Gastroesophageal sphincter (tissue), 4 donors: Measurements from ENCODE around the gene AXIN2. TPM values are rescaled to one million over a fixed set of nuclear protein-coding genes. Genes with fewer than 3 reads are reported as not detected.

Experiments
- ATAC-seq: fragments of 150-250 bp; one replicate; pipeline ENCODE4 v1.9.1; 2016; ENCODE audit warnings: mild to moderate bottlenecking, moderate library complexity
- H3K27ac ChIP-seq, 4 donors: fragments of 200-600 bp; sonication (generic) in 3 of 4; 1 replicate in 3 of 4; 2 replicates in 1 of 4; pipeline ENCODE4 v1.5.1; 2016 to 2019
- H3K27me3 ChIP-seq: fragments of 200-600 bp; sonication (generic); one replicate; pipeline ENCODE4 v1.5.1; 2019
- H3K36me3 ChIP-seq, 2 donors: fragments of 200-600 bp; sonication (generic); one replicate each; pipeline ENCODE4 v1.5.1; 2019; ENCODE audit warnings: control low read depth in 1 of 2
- H3K4me1 ChIP-seq, 3 donors: fragments of 200-600 bp; sonication (generic); 1 replicate in 2 of 3; 2 replicates in 1 of 3; pipeline ENCODE4 v1.5.1; 2016 to 2019; ENCODE audit warnings: control low read depth in 2 of 3
- H3K4me3 ChIP-seq, 2 donors: fragments of 200-600 bp; sonication (generic); one replicate each; pipeline ENCODE4 v1.5.1; 2019; ENCODE audit warnings: mild to moderate bottlenecking in 1 of 2, moderate library complexity in 1 of 2
- H3K9me3 ChIP-seq, 3 donors: fragments of 200-600 bp; sonication (generic); one replicate each; pipeline ENCODE4 v1.5.1; 2017 to 2019; ENCODE audit warnings: control low read depth in 2 of 3
- EP300 ChIP-seq: sonication (generic); formaldehyde crosslinking; IDR thresholded peaks from one replicate; pipeline ENCODE4 v1.6.1; 2017; ENCODE audit warnings: antibody characterized with exemption, mild to moderate bottlenecking
- POLR2A ChIP-seq, 2 donors: fragments of 450-650 bp; IDR thresholded peaks; one replicate each; pipeline ENCODE4 v1.6.1; 2017; ENCODE audit warnings: antibody characterized with exemption in 2 of 2, mild to moderate bottlenecking in 2 of 2, moderate library complexity in 1 of 2
- POLR2AphosphoS5 ChIP-seq: sonication (generic); formaldehyde crosslinking; IDR thresholded peaks from one replicate; pipeline ENCODE4 v1.6.1; 2017; ENCODE audit warnings: antibody characterized with exemption
- WGBS, 2 donors: methylation state at CpG; one replicate each; pipeline ENCODE4 v1.1.5; 2018; ENCODE audit warnings: low coverage in 1 of 2; 5-methylcytosine and 5-hydroxymethylcytosine counted together
- total RNA-seq, 4 donors: library from RNA; depleted of rRNA; stranded (reverse); fragments of >200 nt; gene quantifications; one replicate each; pipeline ENCODE4 v1.1.0, GENCODE V29; 2016
- TF ChIP-seq, protein P1 (sequence below), 4 experiments: fragments of 200-600 bp in 2 of 4; fragments of 450-650 bp in 2 of 4; sonication (generic) in 1 of 4; IDR thresholded peaks; one replicate each; pipeline ENCODE4 v1.5.1; 2017 to 2019; ENCODE audit warnings: antibody characterized with exemption in 4 of 4, mild to moderate bottlenecking in 2 of 4, moderate library complexity in 2 of 4

Gene AXIN2
- total RNA-seq, 4 donors from 2014 or later: 17.2 to 49.6 (median 40.5) TPM

GRCh38 chr17:65568918-65569317 lies 7.5 kb upstream of the AXIN2 start:
- ATAC-seq: no peak
- Histone ChIP-seq H3K4me3 (no peak overlapping the region), H3K27me3 (no peaks in the 10 kb centered on the region), H3K36me3 (no peaks in the 10 kb centered on the region), H3K4me1 (peaks cover 0 to 14% (median 4%) of the 10 kb centered on the region in 3 donors), H3K27ac (no peak overlapping the region), H3K9me3 (no peaks in the 10 kb centered on the region)
- TF ChIP-seq POLR2AphosphoS5 (no peak), EP300 (no peak), POLR2A (IDR thresholded peaks at IDR 0.05) (no peak)
- TF ChIP-seq, protein P1, sequence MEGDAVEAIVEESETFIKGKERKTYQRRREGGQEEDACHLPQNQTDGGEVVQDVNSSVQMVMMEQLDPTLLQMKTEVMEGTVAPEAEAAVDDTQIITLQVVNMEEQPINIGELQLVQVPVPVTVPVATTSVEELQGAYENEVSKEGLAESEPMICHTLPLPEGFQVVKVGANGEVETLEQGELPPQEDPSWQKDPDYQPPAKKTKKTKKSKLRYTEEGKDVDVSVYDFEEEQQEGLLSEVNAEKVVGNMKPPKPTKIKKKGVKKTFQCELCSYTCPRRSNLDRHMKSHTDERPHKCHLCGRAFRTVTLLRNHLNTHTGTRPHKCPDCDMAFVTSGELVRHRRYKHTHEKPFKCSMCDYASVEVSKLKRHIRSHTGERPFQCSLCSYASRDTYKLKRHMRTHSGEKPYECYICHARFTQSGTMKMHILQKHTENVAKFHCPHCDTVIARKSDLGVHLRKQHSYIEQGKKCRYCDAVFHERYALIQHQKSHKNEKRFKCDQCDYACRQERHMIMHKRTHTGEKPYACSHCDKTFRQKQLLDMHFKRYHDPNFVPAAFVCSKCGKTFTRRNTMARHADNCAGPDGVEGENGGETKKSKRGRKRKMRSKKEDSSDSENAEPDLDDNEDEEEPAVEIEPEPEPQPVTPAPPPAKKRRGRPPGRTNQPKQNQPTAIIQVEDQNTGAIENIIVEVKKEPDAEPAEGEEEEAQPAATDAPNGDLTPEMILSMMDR (IDR thresholded peaks at IDR 0.05): no peak
- 91 to 100% methylated on average over 1 to 6 of the region's 8 CpGs for whole genome bisulfite sequencing, 2 donors

- WGBS, 2 donors: 96% methylated on average over 8 of the region's 12 CpGs; no CpG with 5 or more reads in 1 of the 2 donors
- no peak for ATAC-seq
- Histone ChIP-seq H3K4me3 (no peak overlapping the region), H3K4me1 (peaks cover 0 to 14% (median 4%) of the 10 kb centered on the region in 3 donors), H3K27ac (no peak overlapping the region), H3K9me3 (no peaks in the 10 kb centered on the region), H3K27me3 (no peaks in the 10 kb centered on the region), H3K36me3 (no peaks in the 10 kb centered on the region)
- TF ChIP-seq, protein P1 (IDR thresholded peaks at IDR 0.05): no peak
- TF ChIP-seq POLR2A (IDR thresholded peaks at IDR 0.05) (no peak), POLR2AphosphoS5 (no peak), EP300 (no peak)
Measured at GRCh38 chr17:65567566-65567965, 6.1 kb upstream of the AXIN2 start.

DNA sequence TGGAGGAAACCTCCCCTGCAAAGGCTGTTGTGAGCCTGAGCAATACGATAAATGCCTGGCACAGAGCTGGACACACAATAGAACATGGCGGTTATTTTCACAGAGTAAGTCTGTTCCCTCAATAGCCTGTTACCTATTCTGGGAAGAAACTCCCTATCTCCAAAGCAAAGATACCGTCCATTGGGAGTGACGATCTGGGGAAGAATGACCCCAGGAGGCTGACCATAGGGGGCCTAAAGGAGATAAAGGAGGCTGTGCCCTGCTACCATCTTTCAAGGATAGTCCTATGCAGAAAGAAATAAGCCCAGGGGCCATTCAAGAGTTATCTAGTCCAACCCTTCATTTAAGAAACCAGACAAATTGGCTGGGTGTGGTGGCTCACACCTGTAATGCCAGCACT lies 4.1 kb upstream of the AXIN2 start:
- WGBS, 2 donors: 83% methylated on average over 3 of the region's 4 CpGs; no CpG with 5 or more reads in 1 of the 2 donors
- TF ChIP-seq POLR2AphosphoS5 (no peak), EP300 (no peak), POLR2A (IDR thresholded peaks at IDR 0.05) (no peak)
- TF ChIP-seq, protein P1 (IDR thresholded peaks at IDR 0.05): no peak
- no peaks in the 10 kb centered on the region for H3K9me3 ChIP-seq
- H3K27me3 ChIP-seq: no peaks in the 10 kb centered on the region
- no peak for ATAC-seq
- peaks cover 0 to 22% (median 4%) of the 10 kb centered on the region in 3 donors for H3K4me1 ChIP-seq
- H3K36me3 ChIP-seq: no peaks in the 10 kb centered on the region
- H3K4me3 ChIP-seq: no peak overlapping the region
- H3K27ac ChIP-seq: peak overlapping the region in 3 of 4 donors; percentile 79 to 80 (median 80)

DNA sequence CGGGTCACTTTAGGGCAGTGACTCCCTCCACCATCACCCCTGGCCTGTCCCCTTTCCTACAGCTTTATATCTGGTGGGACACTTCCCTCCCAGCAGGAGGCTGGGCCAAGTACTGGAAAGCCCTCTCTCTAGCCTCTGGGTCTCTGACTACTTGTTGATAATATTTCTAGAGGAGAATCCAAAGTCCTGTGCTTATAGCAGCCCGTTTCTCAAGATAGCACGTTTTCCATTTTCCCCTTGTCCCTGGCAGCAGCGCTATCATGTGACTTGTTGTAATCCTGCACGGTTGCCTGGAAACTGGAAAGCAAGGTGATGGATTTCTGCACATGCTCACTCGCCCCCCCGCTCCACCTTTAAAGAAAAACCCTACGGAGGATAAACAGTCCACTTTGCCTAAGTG lies 3.3 kb upstream of the AXIN2 start:
- TF ChIP-seq EP300: no peak
- peak; percentile 63 for TF ChIP-seq POLR2AphosphoS5
- Histone ChIP-seq H3K36me3 (no peaks in the 10 kb centered on the region), H3K27ac (peak overlapping the region; percentile 7 to 80 (median 80)), H3K4me1 (peaks cover 0 to 22% (median 4%) of the 10 kb centered on the region in 3 donors), H3K27me3 (no peaks in the 10 kb centered on the region), H3K4me3 (no peak overlapping the region), H3K9me3 (no peaks in the 10 kb centered on the region)
- no peak for ATAC-seq
- WGBS, 2 donors: 13 to 24% methylated on average over 5 to 7 of the region's 8 CpGs

DNA sequence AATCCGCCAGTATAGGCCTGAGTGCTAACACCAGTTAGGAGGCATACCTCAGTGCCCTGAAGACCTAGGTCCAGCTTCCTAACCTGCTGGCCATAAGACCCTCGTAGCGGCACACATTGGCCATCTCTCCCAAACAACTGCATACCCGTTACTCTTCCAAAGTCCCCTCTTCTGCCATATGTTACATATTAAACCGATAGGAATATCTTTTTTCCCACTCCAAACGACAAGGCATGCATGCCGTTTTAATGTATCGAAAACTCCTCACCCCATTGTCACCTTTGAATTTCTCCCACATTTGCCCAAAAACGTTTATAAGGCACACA lies 721 bp upstream of the AXIN2 start:
- H3K27ac ChIP-seq: no peak overlapping the region
- TF ChIP-seq EP300 (no peak), POLR2A (IDR thresholded peaks at IDR 0.05) (no peak), POLR2AphosphoS5 (no peak)
- TF ChIP-seq, protein P1 (IDR thresholded peaks at IDR 0.05): no peak
- no peaks in the 10 kb centered on the region for H3K9me3 ChIP-seq
- 49 to 52% methylated on average over 8 to 9 of the region's 9 CpGs for WGBS, 2 donors
- ATAC-seq: no peak
- no peaks in the 10 kb centered on the region for H3K27me3 ChIP-seq
- peaks cover 0 to 22% (median 13%) of the 10 kb centered on the region in 3 donors for H3K4me1 ChIP-seq
- no peak overlapping the region for H3K4me3 ChIP-seq
- peaks cover 0 to 8% of the 10 kb centered on the region in 2 donors for H3K36me3 ChIP-seq
